ENCODE measurements around the gene KLHL15. TPM values are rescaled to one million over a fixed set of nuclear protein-coding genes. Genes with fewer than 3 reads are reported as not detected.

Gene KLHL15
- total RNA-seq, 1 donor from 2014 or later, result 10.0 TPM

DNA sequence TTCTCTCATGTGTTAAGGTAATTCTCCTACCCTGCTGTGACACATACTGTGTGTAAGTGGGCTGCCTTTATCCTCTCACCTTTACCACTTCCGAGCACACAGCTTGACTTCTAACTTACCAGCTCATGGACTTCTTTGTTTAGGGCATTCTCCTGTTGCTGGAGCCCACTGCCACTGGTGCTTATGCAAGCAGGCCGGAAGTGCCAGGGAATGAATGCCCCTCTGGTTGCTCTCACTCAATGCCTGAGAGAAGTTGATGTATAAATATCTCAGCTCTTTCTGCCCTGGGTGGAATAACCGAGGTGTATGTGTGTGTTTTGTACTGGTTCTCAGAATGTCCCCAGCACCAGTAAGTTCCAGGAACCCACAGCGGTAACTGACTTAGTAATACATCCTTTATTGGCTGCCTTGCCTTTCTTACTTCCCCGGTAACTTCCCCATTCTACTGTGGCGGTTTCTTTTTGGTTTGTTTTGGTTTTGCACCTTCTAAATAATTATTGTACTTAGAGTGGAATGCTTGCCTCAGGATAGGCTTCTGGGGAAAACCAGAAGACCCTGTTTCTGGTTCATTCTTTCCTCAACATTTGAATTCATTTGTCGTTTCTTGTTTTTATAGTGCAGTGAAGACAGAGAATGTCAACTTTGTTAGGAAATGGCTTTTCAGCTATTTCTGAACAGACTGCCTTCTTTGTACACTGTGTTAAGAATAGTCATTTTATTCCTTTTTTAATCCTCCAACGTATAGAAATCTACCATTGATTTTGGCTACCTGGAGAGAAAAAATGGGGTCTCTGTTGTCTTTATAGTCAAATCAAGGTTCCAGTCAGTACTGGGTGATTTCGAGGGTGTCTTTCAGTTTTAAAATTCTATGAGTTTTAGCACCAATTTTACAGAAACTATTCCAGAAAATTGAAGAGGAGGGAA is 73.7 kb downstream of the KLHL15 start:
- no peak for DNase-seq (ENCODE audit: low spot score)

- DNase-seq (ENCODE audit: low spot score), result no peak
Measured at GRCh38 chrX:23952391-23952790, 74.6 kb downstream of the KLHL15 start.

DNA sequence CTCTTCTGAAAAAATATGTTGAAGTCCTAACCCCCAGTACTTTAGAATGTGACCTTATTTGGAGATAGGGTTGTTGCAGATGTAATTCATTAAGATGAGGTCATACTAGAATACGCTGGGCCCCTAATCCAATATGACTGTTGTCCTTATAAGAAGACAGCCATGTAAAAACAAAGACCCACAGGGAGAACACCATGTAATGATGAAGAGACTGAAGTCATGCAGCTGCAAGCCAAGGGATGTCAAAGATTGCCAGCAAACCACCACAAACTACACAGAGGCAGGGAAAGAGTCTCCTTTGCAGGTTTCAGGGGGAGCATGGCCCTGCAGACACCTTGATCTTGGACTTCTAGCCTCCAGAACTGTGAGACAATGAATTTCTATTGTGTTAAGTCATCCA is 81.8 kb downstream of the KLHL15 start:
- no peak for DNase-seq (ENCODE audit: low spot score)

DNA sequence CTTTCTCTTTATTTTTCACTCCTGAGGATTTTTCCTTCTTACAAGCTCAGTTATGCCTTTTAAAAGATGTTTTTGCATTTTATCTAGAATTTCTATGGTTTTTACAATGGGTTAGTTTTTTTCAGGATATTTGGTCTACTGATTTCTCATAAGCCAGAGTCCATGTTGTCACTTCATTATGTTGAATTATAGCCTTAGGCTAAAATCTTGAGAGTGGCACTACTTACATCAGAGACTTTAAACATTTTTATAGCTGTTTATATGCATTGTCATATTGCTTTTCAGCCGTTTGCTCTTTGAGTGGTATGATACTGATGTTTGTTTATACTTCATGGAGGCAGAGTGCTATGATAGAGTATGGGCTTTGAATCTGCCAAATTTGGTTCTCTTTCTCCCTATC is 82.8 kb downstream of the KLHL15 start:
- DNase-seq (ENCODE audit: low spot score), result no peak

DNA sequence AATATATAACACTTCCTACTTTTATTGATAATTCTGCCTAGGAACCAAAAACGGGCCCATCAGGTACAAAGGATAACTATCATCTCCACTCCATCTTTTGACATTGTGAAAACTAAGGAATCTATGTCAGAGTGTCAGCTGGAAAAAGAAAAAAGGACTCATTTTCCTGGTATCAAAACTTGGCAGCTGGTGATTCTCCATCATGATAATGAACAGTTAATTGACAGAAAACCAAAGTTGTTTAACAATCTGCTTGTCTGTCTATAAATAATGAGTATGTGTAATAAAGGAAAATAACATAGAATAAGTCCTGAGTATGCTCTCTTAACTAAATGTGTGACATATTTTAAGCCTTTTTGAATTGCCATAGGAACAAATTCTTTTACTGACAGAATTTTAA is 87.8 kb downstream of the KLHL15 start:
- DNase-seq (ENCODE audit: low spot score), result no peak

DNA sequence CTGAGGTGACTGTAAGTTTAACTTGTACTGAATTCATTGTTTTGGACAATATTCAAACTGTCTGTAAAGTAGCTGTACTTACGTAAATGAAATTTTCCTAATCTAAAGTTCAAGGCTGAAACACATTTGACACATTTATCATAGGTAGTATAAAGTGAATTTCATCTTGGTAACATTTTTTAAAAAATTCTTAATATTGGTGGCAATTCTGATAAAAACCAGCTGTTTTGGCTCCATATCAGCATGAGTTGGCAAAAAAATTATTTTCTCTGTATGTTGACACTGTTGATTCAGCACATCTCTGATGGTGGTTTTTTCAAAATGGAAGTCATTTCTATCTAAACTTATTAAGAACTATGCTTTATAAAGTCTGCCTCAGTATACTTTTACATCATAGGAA is 88.3 kb downstream of the KLHL15 start:
- no peak for DNase-seq (ENCODE audit: low spot score)

GRCh38 chrX:23937100-23937499 is 89.9 kb downstream of the KLHL15 start:
- DNase-seq (ENCODE audit: low spot score), result no peak

- DNase-seq (ENCODE audit: low spot score), result no peak
Measured at GRCh38 chrX:23936180-23936579, 90.8 kb downstream of the KLHL15 start.

GRCh38 chrX:23935106-23935505 is 91.9 kb downstream of the KLHL15 start:
- DNase-seq (ENCODE audit: low spot score), result no peak

Other genes with a start within 250 kb of the KLHL15 start
- 859 TPM for gene SAT1, start 244.0 kb downstream of the KLHL15 start, total RNA-seq
- 21.6 TPM for gene APOO, start 119.2 kb downstream of the KLHL15 start, total RNA-seq
- not detected for gene CXorf58, start 119.2 kb downstream of the KLHL15 start, total RNA-seq
- gene EIF2S3, start 27.8 kb upstream of the KLHL15 start, total RNA-seq, result 143 TPM
- gene ZFX, start 122.5 kb upstream of the KLHL15 start, total RNA-seq, result 58.3 TPM

Measured in mesenteric fat pad (tissue), 1 donor.